GM18502 (cell line): ENCODE measurements around the gene FAM47E.
"Not testable (repeated sequence)": the region's sequence is repeated elsewhere in the genome, so short reads cannot be mapped to it uniquely, and the experiment has no call there.

Experiments used
- ATAC-seq: cut with Tn5 transposase; IDR thresholded peaks from one replicate; pipeline ENCODE4 v1.9.1; 2021; ENCODE audit warnings: mild to moderate bottlenecking; ENCODE audit not compliant: unreplicated experiment, poor library complexity

FAM47E gene

DNA sequence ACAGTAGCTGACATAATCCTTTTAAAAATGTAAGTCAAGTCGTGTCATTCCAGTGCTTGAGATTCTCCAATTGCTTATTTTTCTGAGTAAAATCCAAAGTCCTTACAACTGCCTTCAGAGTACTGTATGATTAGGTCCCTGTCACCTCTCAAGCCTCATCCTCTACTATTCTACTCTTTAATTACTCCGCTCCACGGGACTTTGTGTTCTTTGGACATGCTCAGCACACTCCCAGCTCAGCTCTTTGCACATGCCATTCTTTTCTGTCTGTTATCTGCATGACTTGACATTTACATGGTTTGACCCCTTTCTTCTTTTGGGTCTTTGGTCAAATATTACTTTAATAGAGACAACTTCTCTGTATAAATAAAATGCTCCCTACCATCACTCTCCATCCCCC is 15.1 kb downstream of the FAM47E start:
- no peak for ATAC-seq

DNA sequence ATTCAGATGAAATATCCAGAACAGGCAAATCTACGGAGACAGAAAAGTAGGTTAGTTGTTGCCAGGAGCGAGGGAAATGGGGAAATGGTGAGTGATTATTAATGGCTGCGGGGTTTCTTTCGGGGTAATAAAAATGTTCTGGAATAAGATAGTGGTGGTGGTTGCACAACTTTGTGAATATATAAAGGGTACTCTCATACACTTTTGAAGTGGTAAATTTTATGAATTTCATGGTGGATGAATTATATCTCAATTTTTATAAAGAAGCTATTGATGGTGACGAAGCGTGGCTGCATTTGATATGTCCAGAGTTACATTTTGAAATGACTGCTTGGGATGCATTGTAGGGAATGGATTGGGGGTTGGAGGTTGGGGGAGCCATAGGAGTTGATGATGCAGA is 16.3 kb downstream of the FAM47E start:
- no peak for ATAC-seq

DNA sequence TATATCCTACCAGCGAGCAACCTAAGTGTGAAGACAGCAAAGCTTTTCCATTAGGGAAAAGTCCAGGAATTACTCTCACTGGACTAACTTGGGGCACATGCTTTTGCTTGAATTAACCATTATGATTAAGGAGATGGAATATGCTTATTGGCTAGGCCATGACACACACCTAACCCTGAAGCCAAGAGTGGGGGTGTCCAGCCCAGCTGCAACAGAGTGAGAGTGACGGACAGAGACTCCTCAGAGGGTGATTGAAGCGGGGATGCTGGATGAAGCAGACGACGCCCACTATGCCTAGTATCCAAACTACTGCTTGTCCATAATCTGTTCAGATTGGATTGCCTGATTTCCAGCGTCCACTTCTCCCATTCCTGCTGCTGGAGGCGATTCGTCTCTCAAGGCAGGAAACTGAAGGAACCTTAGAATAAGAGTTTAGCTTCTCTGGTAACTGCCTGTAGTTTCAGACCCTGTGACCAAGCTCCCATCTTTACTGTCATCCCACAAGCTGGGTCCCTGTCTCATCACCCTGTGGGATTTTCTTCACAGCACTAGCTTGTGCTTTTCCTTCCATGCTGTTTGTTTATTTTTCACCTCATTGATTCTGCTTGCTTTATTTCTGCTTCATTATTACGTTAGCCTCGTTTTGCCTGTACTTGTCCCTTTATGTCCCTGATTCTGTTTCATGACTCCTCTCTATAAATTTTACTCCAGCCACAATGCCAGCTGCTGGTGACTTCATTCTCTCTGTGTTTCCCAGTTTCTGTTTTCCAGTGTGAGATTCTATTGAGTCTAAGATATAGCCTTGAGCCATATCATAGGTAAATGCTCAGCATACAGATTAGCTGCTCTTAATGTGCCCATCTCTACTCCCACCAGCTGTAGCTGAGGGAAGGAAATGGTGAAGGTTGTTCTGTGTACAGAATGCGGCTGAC is 19.0 kb downstream of the FAM47E start:
- no peak for ATAC-seq

DNA sequence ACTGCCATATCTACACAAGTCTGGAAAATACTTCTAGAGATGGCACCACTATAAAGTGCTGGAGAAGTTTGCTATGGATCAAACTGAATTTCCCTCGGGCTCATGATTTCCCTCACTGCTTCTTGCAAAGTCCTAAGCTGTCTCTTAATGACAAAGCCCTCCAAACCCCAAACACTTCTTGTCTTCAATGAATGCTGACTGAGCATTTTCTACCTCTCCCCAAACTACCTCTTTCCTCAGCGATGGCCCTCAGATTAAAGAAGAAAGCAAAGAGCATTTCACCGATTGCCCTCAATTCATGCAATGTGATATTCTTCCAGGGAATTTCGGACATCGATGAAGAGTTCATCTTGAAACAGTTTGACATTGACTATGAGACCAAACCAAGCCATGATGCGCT is 19.7 kb downstream of the FAM47E start:
- no peak for ATAC-seq

DNA sequence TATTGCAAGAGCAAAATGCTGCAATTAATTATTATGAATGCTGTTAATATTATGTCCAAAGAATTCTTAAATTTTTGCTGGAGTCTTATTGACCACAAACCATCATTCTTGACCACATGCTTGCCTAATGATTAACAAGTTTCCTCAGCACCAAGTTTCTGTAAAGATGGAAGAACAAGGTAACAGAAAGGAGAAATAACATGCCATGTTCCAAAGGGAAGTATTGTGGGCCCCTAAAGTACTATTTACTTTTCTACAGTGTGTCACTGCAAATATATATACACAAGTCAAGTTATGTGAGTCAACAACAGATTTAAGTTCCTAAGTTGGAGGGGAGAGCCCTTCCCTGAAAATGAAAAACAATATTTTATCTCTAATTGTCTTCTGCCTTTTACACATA is 20.6 kb downstream of the FAM47E start:
- ATAC-seq: no peak

DNA sequence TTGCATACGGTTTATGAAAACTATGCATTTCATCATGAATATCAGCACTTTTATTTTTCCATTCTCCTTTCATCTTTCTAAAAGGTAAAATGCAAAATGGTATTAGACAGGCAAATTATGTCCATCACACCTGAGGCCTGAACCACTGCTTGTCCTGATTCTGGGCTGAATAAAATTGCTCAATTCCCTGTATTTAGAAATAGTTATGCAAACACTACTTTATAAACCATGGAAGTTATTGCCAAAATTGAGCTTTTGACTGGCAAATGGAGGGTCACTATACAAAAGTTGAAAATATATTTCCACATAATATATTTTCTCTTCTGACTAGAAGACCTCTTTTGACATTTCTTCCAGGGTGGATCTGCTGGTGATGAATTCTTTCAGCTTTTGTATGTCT is 21.1 kb downstream of the FAM47E start:
- no peak for ATAC-seq

DNA sequence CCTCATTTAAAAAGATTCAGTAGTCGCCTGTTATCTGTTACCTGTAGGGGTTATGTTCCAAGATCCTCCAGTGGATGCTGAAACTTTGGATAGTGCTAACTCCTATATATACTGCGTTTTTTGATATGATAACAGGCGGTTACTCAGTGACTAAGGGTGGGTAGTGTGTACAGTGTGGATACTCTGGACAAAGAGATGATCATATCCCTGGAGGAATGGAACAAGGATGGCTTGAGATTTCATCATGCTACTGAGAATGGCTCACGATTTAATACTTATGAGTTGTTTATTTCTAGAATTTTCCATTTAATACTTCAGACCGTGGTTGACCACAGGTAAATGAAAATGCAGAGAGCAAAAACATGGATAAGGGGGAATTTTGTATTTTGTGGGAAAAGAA is 21.5 kb downstream of the FAM47E start:
- ATAC-seq: no peak

DNA sequence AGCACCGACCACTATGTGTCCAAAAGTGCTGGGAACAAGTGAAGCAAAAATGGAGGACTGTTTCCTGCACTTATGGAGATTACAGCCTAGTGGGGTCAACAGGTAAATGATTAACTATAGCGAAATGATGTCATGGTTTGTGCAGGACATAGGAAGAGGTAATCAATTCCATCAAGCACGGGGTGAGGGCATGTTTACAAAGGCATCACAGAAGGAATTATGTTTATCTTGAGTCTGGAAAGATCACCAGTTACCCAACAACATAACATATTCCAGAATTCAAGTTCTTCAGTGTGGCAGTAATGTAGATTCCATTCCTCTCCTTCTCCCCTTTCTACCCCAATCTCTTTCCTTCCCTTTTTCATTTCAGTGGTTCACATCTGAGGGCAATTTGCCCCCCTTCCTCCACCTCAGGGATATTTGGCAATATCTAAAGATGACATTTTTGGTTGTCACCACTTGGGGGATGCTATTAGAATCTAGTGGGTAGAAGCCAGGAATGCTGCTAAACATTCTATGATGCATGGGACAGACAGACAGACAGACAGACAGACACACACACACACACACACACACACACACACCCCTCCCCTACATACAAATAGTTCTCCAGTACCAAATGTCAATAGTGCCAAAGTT is 24.1 kb downstream of the FAM47E start:
- no peak for ATAC-seq

DNA sequence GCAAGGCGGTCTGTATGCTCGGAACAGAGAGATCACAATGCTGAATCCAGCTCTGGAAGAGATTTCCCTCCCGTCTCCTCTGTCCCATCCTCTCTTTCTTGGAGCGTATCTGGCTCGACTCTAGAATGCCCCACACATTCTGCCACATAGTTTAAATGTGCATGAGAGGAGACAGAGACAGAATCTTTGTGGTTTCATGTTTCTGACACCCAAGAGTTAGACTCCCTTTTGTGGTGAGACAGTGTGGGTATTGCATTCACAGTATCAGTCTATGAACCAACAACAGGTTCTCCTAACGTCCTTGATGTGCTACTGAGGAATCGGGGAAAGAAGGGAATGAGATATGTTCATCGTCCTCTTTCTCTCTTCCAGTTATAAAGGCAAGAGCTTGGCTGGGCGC is 25.3 kb downstream of the FAM47E start:
- no peak for ATAC-seq

DNA sequence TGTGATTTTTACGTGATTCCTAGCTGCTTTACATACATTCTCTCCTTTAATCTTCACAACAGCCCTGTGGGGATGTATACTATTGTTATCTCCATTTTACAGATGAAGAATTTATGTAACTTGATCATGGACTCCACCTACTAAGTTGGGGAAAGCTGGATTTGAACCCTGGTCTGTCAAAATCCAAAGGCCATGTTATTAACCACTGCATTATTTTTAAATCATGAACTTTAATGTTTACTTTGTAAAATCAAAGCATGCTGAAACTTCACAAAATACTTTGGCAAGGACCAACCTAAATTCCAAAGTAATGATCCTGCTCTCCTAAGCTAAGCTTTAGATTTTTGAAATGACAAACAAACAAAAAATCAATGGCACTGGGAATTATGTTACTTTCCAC is 26.1 kb downstream of the FAM47E start:
- no peak for ATAC-seq

DNA sequence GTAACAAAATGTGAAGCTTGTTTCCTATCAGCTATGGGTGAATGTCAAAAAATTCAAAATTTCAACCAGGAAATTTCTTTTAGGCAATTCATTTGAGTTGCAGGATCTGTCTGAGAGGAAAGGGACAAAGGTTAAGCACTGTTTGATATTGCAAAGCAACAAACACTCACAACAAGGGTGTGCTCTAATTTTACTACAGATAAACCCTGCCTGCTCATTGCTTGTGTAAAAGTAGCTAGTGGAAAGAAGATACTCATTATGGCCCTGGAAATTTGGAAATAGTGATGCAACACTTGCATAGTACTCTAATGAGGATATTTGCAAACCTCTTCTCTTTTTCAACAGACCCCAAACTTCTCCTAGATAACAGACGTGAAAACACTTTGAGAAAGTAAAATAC is 27.1 kb downstream of the FAM47E start:
- ATAC-seq: no peak

DNA sequence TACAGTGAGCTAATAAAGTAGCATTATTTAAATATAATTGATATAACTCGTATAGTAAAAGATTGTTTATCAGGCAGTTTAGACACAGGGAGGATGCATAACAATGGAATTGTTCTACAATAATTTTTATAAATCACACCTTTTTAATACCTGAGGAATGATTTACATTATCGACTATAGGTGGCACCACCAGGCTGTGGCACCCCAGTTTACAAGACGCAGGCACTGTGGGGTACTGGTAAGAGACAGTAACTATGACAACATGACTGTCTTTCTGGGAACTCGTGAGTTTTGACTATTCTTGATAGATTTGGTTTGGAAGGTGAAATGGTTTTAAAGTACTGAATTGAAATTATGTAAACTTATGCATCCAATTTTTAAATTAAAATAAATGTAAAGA is 27.9 kb downstream of the FAM47E start:
- ATAC-seq: no peak

DNA sequence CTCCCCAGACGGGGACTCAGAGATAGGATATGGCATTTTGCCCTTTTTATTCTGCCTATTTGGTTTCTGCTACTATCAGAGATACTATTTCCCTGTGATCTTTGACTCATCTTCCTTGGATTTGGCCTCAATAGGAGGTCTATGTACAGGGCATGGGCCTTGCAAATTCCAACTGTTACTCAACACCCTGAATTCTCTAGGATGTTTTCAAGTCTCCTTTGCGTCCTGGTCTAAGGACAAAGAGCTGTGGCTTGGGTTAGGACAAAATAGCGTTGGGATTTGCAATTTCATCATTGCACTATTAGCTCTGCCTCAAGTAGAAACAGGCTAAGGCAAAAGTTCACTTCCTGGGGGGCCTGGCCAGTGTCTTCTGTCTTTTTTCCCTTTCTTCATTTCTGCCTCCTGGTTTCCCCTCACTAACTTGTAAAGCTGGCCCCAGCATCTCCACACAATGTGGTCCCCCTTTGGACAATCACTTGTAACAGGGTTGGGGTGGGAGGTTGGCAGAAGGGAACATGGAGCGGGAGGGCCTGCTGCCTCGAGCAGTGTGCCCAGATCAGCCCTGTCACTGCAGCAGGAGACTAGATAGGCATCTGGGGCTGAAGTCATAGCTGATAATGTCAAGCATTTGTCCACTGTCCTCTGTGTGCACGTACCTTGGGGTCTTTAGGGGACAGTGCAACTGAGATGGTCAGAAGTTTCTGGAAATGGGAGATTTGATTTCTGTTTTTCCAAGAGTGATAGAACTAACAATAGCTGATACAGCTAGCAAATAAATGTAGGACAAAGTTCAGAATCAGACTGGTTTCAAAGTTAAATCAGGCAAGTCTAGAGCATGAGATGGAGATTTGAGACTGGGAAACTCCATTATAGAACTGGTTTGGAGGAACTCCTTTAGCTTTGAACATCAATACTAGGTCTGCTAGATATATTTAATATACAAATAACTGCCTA is 29.2 kb downstream of the FAM47E start:
- no peak for ATAC-seq

DNA sequence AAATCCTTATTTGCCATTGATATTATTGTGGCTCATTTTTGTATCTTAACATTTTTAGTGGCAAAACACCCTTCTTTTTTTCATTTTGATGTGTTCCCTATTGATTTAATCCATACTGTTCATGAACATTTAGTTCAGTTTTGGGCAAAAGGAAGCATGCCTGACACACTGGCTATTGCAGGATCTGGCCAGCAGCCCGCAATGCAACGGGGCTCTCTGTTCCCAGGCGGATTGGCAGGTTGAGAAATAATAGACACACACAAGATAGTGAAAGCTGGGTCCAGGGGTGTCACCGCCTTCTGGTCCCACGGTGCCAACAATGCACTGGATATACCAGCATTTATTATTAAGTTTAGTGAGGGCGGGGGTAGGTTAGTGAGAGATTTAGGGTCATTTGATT is 30.1 kb downstream of the FAM47E start:
- not testable (repeated sequence) for ATAC-seq

DNA sequence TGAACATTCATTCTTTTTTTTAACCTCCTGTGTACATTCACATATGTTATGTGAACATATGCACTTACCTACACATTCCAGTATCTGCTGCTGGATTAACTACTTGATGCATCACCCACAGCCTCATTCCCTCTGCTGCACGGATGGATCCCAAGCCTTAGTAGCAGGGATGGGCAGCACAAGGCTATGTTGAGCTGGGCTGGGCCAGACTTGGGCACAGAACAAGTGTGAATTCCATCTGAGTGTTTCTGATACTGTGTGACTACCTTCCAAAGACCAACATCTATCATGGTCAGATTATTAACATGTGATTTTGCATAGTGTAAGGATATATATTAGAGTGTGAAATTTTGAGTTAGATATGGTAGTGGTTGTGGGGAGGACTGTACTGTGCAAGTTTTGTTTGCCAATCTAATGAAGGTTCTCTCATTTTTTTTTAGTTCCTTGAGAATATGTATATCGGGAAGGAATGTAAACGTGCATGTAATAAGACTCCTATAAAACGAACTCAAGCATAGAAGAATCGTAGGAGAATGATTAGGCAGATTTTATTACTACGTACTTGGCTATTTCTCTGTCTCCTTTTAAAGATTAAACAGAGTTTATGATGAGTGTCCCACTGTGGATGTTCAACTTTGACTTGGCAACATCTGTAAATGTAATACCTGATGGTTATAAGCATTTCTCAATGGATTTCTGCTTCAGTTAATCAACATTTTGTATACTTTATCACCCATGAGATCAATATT is 31.6 kb downstream of the FAM47E start:
- ATAC-seq: no peak

DNA sequence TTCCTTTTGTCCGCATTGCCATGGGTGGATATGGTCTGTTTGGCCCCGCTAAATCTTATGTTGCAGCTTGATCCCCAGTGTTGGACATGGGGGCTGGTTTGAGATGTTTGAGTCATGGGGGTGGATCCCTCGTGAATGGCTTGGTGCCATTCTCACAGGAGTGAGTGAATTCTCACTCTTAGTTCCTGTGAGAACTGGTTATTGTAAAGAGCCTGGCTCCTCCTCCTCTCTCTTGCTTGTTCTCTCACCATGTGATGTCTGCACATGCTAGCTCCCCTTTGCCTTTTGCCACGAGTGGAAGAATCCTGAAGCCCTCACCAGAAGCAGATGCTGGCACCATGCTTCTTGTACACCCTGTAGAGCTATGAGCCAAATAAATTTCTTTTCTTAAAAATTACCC is 32.4 kb downstream of the FAM47E start:
- no peak for ATAC-seq

DNA sequence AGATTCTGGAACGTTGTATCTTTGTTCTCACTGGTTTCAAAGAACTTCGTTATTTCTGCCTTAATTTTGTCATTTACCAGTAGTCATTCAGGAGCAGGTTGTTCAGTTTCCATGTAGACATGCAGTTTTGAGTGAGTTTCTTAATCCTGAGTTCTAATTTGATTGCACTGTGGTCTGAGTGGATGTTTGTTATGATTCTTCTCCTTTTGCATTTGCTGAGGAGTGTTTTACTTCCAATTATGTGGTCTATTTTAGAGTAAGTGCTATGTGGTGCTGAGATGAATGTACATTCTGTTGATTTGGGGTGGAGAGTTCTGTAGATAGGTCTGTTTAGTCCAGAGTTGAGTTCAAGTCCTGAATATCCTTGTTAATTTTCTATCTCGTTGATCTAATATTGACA is 36.3 kb downstream of the FAM47E start:
- not testable (repeated sequence) for ATAC-seq

DNA sequence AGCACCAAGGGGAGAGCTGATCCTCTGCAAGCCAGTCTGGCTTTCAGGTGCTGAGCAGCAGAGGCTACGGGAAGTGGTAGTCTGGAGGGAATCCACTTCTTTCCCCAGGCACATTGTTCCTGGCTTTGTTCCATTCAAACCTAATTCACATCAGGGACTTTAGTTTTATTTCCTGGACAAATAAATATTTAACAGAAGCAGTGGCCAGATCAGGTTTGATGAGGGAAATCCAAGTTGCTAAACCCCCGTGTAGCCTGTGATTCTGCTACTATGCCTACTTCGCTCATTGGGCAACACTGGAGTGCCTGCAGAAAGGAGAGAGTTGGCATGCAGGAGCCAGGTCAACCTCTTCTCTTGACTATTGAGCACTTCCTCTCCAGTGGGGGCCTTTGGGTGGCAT is 41.2 kb downstream of the FAM47E start:
- ATAC-seq: no peak

DNA sequence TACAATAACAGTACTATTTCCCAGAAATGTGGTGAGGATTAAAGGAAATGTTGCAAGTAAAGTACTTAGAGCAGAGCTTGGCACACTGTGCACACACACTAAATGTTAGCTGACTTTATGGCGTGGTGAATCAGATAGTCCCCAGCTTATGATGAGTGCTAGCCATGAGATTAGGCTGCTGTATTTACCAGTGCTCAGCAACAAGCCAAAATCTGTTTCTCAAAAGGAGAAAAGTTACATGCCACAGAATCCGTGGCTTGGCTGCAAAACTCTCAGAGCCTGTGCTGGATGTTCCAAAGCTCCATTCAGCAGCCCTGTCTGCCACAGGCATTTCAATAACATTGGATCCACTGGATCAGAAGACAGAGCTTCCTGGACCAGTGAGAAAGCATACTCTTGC is 42.3 kb downstream of the FAM47E start:
- no peak for ATAC-seq

DNA sequence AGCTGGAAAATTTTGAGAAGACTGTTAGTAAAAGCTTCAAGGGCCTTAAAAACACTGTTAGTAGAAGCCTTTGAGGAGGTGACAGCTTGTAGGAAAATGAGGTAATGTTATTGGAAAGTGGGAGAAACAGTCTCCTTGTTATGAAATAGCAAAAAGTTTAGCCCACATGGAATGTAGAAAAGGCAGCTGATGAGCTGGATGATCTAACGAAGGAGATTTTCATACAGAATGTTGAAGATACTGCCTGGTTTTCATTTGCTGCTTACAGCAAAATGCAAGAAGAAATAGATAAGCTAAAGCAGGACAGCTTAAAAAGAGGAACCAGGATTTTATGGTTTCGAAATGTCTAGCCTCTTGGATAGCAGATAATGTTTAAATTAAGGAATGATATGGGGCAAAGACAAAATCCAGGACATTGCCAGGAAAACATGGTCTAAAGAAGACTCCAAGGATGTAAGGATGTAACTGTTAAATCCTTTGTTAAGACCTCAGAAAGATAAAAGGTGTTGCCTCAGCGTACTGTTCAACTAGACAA is 44.8 kb downstream of the FAM47E start:
- no peak for ATAC-seq
